Gastroesophageal sphincter (tissue), 3 donors: ENCODE measurements around the gene MXD1.

ENCODE experiments used
- CTCF ChIP-seq, 4 experiments: fragments of 200-600 bp in 2 of 4; fragments of 450-650 bp in 2 of 4; sonication (generic) in 1 of 4; IDR thresholded peaks; one replicate each; pipeline ENCODE4 v1.5.1; 2017 to 2019; ENCODE audit warnings: antibody characterized with exemption in 4 of 4, mild to moderate bottlenecking in 2 of 4, moderate library complexity in 2 of 4
- EP300 ChIP-seq: sonication (generic); formaldehyde crosslinking; IDR thresholded peaks from one replicate; pipeline ENCODE4 v1.6.1; 2017; ENCODE audit warnings: antibody characterized with exemption, mild to moderate bottlenecking
- POLR2A ChIP-seq, 2 donors: fragments of 450-650 bp; IDR thresholded peaks; one replicate each; pipeline ENCODE4 v1.6.1; 2017; ENCODE audit warnings: antibody characterized with exemption in 2 of 2, mild to moderate bottlenecking in 2 of 2, moderate library complexity in 1 of 2
- POLR2AphosphoS5 ChIP-seq: sonication (generic); formaldehyde crosslinking; IDR thresholded peaks from one replicate; pipeline ENCODE4 v1.6.1; 2017; ENCODE audit warnings: antibody characterized with exemption

- TF ChIP-seq CTCF (IDR thresholded peaks at IDR 0.05): no peak
- no peak for TF ChIP-seq POLR2AphosphoS5
- no peak for TF ChIP-seq POLR2A (IDR thresholded peaks at IDR 0.05)
- no peak for TF ChIP-seq EP300
These were observed 48.2 kb downstream of the MXD1 start for GRCh38 chr2:69962986-69963730.
